RKO (cell line): Measurements from ENCODE around the gene FZD8.

Experiments used
- DNase-seq: peaks from one replicate; pipeline ENCODE4 v3.0.0-alpha.2; 2016; ENCODE audit warnings: low spot score

FZD8 gene

GRCh38 chr10:35606430-35606829, 35.7 kb downstream of the FZD8 start:
- no peak for DNase-seq

GRCh38 chr10:35605191-35605590, 36.9 kb downstream of the FZD8 start, which contains the start of gene GJD4:
TSS of gene GJD4 (plus strand) at chr10:35605341. CDS start at chr10:35605568, 227 bp downstream.
- no peak for DNase-seq

DNA sequence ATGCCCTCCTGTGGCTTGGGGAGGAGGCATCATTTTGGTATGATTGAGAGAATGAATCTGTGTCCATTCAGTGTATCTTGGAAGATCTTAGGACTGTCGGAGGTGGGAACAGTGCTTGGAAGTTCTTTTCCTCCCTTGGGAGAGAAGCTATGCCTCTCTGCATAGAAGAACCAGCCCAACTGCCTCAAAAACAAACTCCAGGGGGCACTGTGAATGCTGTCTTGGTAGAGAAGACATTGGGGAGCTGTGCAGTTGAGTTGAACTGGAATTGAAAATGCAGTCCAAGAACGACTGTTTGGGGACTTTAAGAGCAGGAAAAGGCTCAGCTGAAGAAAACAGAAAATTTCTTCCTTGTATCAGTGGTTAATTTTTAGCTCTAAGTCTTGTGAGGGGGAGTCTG, 41.9 kb downstream of the FZD8 start:
- no peak for DNase-seq

DNA sequence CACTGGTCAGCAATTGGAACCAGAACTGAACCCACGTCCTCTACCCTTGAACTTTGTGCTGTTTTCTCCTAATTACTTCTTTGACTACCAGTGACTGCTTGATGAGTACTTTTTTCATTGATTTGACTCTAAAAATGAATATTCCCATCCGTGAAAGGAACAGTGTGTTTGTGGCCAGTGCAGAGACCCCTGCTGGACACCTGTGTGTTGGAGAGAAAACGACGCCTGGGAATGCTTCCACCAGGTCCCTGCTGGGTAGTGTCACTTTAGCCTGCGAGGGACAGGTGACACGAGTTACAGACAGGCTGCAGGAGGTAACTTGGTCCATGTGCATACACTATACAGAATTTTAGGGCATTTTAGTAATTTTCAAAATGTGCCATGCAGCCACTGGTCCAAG, 43.7 kb downstream of the FZD8 start:
- no peak for DNase-seq

GRCh38 chr10:35595106-35595505, 47.0 kb downstream of the FZD8 start:
- DNase-seq: no peak

- DNase-seq: no peak
These were observed 47.7 kb downstream of the FZD8 start for GRCh38 chr10:35594115-35595079.

DNA sequence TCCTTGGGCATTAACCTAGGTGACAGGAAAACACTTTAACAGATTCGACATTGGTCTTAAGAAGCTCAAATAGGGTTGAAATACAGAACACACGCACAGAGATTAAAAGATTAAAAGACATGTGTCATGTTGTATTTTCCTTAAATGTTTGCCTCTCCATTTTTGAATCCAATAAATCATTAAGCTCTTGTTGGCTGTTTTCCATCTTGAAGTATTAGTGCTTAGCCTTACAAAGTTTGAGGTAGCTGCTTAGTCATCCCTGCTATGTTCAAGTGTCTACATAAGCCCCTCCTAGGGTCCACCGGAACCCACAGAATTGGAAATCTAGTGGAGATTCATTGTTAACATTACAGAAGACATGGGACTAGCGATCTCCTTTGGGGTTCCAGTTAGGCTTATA, 49.7 kb downstream of the FZD8 start:
- no peak for DNase-seq

DNA sequence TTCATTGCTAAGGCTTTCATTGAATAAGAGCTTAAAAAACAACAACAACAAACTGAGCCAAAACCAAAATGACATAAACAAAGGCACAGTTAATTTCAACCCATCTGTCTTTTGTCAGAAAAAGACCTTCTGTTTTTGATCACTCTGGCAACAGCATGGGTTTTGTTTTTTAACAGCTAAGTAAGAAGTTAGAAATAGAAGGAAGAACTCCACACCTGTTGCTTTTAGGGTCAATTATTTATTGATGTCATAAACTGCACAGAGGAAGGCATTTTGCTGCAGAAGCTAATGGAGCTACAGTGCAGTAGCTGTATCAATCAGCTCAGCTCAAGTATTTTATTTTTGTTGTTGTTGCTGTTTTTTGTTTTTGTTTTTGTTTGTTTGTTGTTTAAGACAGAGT, 53.3 kb downstream of the FZD8 start:
- no peak for DNase-seq
